Bone marrow (tissue), 2 donors: ENCODE results near the gene AGAP1.

Experiments used
- DNase-seq, 2 donors: peaks; one replicate each; lab custom pipeline; 2025; lab: John Stamatoyannopoulos, UW

Gene AGAP1

DNA sequence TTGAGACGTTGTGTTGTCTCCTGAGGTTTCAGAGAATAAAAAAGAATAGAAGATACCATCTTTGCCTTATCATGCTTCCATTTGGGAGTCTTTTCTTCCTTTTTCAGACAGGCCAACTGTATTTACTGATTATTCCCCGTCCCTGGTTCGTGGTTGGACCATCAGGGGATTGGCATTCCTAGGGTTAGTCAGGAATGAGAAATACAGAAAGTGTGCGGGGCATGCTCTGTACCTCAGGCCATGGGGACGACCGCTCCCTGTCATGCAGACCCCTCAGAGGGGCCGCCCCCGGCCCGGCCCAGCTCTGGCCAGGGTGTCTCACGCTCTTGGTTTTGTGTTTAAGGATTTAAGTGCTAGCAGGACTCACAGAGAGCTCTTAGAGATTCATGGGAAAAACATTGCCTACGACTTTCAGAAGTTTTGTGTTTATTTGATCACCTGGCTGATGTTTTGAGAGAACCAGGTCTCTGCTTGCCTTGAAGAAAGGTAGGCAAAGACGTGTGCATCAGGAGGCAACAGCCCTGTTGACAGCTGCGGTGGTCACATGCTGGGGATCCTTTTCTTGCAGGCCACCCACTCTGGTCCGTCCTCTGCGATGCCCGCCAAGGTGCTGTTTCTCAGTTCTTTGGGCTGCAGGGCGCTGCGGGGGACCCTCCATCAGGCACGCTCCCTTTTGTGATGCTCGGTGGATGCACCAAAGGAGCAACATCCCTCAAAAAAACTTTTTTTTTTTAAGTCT is 317.8 kb downstream of the AGAP1 start:
- DNase-seq, result no peak

DNA sequence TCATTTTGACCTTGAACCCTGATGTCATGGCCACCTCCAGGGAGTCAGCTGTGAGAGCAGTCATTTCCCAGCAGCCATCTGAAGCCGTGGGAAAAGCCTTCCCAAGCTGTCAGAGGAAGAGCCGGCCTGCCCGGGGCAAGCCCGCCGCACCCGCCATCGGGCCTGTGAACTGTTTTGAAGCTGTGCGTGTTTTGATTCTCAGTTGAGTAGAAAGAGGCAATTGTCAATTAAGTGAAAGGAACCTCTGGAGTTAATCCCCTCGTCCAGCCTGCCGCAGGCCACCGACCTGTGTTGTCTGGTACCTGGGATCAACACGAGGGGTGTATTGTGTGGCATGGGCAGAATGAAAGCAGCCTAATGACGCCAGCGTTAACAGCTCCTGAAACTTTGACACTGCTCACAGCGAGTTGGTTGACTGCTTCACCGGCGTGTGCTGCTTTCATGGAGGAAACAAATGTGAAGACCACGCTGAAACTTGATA is 318.4 kb downstream of the AGAP1 start:
- DNase-seq, result no peak

DNA sequence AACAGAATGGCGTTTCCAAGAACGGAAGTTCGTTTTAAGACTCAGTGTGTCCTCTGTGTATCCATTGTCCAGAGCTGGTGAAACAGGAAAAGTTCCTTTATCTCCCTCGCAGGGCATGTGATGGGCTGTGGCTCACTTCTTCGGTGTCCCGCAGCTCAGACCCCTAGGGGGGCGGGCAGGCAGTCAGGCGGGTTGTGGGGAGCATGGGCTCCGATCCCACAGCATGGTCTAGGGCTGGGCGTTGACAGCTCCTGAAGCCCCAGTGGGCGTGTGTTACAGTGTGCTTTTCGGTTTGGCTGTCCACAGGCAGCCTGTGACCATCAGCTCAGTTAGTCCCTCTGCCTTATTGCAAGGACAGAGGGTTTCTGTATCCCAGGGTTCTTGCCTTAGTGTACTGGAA is 319.6 kb downstream of the AGAP1 start:
- DNase-seq, result no peak

DNA sequence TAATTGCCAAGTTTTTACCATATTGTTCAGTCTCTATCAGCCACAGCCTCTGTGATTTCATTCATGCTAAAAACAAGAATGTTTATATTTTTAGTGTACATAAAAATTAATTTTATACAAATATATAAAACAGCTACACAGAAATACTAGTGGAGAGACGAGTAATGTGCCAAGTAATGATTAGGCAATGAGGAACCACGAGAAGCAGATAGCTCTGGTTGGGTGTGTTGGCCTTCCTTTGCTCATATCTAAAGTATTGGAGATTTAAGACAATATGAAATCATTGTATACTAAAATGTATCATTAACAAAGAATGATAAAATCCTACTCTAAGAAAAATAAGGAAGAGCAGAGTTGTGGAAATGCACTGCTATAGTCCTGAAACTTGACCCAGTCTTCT is 326.7 kb downstream of the AGAP1 start:
- DNase-seq, result no peak

DNA sequence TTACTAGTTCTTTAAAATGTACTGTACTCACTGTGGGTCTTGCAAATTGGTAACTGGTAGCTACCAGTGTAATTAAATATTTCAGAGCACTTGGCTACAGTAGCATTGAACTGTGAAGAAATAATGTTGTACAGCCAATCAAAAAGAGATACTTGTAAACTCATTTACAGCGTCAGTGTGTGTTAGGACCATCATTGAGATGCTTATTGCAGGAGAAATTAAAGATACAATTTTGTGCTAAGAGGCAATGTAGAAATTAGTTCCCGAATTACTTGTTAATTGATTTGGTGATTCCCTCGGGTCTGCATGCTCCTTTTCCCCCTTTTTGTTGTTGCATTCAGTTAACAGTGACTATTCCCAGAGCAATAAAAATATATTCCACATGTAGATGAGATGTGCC is 330.5 kb downstream of the AGAP1 start:
- no peak for DNase-seq

DNA sequence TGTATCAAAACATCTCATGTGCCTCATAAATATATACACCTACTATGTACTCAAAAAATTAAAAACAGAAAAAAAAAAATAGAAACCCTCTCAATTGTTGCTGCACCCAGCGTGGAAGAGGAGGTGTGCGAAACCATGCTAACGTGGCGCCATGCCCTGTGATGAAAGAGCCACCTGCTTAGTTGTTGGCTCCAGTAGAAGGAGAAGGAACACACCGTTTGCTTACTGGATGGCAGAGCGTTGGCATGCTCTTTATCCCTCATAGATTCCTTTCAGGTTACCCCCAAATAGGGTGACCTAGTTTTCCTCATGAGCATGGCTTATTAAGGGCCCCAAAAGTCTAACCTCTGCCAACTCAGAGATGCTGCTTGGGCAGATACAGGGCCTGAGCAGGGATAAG is 332.1 kb downstream of the AGAP1 start:
- no peak for DNase-seq

DNA sequence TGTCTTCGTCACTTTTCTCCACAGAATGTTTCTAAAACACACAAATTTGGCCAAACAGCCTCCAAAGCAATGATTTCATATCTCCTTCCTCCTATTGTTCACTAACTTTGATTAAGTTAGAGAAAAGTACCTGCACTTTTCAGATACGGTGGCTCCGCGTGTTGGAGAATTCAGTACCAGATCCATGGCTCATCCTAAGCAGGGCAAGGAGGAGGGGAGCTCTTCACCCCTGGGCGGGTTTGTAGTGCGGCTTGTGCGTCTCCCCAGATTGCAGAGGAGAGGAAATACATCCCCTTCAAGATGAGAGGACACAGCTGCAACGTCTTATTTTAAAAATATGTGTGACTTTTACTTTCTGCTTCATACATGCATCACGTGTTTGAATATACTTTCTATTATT is 333.0 kb downstream of the AGAP1 start:
- no peak for DNase-seq

DNA sequence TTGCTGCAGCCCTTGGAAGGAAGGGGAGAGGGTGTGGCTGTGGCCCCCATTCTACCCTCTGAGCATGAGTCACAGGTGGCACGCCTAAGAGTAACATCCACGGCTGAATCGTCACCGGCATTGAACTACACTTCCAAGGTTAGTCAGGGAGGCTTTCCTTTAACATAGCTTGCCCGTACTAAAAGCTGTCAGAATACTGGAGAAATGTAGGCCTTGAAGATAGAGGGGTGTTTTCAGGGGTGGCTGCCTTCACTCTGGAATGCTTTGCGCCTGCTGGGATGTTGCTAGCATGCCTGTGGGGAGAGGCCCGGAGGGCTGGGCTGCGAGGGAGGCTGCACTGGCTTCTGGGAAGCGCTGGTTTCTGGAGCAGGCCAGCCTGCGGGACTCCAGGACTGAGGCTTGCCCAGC is 333.7 kb downstream of the AGAP1 start:
- DNase-seq, result no peak

DNA sequence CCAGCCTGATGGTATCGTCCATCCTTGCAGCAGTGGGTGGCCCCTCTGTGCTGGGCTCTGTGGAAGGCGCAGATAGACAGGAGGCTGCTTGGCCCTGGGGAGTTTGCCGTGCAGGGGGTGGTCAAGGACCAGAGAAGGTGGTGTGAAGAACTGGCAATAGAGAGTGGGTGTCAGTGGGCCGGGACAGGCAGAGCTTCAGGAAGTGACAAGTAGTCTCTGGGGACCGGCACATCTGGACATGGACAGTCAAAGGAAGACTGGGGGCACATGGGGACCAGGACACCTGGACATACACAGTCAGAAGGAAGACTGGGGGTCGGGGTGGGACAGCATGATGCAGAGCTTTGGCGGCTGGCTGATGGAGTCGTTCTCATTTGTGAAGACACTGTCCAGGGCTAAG is 335.9 kb downstream of the AGAP1 start:
- no peak for DNase-seq

DNA sequence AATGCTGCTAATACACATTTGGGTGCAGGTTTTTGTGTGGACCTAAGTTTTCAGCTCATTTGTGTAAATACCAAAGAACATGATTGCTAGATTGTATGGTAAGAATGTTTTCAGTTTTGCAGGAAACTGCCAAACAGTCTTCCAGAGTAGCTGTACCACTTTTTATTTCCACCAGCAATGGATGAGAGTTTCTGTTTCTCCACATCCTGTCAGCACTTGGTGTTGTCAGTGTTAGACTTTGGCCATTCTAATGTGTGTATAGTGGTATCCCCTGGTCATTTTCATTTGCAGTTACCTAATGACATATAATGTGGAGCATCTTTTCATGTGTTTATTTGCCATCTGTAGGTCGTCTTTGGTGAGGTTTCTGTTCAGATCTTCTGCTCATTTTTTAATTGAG is 337.9 kb downstream of the AGAP1 start:
- no peak for DNase-seq

DNA sequence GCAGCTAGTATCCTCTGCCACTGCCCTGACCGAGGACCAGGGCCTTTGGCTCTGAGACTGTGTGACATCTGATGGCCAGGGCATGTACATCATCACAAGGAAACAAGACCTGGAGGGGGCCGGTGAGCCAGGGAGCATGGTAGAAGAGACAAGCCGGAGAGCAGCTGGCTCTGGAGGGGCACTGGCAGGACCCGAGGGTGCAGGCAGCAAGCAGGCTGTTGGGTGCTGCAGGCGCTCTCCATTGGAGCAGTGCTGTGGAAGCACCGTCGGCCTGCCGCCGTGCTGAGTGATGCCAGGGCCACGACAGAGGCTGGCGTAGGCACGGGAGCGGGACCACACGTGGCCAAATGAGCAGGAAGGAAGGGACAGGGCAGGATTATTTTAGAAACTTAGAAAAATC is 339.1 kb downstream of the AGAP1 start:
- no peak for DNase-seq

DNA sequence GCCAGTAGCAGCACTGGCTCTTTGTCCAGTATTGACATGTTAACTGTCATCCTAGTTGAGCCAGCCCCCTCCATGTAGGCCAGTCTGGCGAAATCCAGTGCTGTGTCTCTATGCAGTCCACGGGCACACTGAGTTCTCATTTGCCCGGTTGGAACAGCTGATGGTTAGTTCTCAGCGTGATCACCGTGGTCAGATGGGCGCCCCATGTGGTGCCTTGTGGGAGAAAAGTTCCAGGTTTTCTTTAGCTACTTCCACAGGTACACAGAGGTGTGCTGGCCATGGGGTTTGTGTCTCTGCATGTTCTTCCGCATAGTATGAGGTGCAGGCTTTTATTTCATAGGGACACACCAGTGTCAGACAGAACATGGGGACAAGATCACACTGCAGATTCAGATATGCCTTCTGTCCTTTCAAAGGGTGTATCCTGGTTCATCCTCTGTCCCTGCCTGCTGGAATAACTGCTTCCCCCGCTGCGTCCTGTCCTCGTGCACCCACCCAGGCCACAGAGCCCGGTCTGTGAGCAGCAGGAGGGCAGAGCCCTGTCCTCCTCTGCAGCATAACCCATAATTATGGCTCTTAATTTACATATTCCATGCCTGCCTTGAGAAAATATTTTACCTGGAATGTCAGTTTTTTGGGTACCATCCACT is 340.3 kb downstream of the AGAP1 start:
- DNase-seq, result no peak

DNA sequence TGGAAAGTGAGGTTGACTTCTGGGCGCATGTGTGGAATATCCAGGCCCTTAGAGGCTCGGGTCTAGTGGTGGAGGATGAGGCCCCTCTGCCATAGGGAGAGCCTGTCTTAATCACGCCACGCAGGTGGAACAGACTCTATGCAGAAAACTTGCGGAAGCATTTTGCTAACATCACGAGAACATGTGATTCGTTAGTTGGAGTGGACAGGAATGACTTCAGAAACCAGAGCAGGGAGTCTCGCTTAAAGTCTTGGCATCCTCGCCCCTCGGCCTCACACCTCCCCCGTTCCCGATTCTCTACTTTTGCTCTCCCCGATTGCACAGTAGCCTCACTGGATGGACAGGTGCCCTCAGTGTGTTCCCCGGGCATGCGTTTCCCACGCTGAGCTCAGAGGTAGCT is 340.9 kb downstream of the AGAP1 start:
- no peak for DNase-seq

DNA sequence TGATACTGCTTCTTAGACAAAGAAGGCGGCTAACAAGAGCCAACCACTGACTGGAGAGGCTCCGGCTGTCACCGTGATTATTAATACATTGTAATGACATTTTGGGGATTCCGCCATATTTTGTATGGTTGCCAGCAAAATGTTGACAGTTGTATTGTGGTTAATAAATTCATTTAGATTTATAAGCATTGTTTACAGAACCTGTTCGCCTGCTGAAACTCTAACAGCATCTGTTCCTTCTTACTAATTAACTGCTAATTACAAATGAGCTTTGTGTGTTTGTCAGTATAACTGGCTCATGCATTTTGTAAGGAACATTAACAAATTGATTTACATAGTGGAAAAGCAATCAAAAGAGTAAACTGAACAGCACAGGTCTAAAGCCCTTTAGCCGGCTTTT is 342.0 kb downstream of the AGAP1 start:
- DNase-seq, result no peak

DNA sequence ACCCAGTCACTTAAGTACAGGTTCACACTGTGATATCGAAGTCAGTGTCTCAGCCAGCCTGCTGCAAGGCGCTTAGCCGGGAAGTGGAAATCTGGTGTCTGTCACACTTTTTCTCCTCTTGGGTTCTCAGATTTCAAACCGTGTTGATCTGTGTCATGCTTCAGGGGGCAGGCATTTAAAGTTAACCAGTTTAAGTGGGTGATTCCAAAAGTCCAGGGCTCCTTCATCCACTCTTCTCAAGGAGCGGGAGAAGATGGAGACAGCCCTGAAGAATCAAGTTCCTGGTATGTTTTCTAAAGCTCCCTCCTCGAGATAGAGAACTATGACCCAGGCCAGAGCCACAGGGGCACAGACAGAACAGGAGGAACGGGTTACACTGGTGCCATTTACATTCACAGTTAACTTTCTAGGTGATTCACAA is 342.7 kb downstream of the AGAP1 start:
- DNase-seq, result no peak

DNA sequence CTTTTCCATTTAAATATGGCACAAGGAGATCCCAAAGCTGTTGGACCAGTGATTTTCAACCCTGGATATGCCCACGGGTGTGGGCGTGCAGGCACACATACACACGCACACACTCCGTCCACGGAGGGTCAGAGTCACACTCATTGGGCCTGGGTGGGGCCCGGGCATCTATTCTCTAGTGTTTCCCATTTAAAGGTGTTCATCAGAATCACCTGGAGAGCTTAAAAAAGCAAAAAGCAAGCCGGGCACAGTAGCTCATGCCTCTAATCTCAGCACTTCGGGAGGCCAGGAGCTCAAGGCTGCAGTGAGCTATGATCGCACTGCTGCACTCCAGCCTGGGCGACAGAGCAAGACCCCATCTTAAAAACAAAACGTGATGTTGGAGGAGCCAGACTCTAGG is 345.4 kb downstream of the AGAP1 start:
- DNase-seq, result no peak

DNA sequence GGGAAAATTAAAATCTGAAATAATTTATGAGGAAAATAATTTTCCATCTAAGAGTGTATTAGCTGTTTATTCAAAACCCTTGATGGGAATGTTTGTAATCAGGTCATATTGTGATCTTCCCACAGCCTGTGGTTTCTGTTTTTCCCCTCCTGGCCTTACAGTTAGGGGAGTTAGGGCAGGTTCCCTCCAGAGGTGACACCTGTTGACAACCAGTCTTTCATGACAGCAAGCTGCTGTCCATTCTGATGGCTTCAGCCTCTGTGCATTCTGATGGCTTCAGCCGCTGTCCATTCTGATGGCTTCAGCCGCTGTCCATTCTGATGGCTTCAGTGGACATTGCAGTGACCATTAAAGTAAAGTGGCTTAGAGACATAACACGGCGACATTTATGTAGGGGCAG is 346.1 kb downstream of the AGAP1 start:
- DNase-seq, result no peak

DNA sequence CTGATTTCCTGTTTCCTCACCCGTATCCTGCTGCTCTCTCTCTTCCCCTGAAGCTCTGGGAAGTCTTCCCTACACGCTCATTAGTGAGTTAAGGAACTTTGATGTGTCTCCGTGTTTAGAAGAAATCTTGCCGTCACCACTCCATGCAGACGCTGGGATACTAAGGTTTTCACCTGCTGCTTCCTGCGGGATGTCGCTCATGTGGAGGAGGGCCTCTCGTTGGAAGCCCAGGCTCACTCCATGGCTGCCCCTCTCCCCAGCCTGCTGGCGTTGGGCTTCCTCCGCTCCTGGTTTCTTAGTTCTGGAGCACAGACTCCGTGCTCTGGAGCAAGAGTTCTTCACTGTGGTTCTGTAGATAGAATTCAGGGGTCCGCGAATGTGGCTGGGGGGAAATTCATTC is 348.0 kb downstream of the AGAP1 start:
- DNase-seq, result no peak

DNA sequence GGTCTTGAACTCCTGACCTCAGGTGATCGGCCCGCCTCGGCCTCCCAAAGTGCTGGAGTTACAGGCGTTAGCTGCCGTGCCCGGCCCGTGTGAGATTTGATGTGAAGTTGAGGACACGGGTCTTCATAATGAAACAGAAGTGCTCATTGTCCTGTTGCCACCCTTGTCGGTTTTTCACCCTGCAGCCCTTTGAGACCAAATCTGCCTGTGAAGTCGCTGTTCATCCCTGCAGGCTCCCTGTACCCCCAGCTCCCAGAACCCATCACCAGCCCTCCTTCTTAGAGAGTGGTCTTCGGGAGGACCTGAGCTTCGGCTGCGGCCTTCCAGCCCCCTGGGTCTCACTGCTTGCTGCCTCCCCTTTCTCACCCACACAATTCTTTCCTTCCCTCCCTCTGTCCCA is 349.1 kb downstream of the AGAP1 start:
- DNase-seq, result no peak

DNA sequence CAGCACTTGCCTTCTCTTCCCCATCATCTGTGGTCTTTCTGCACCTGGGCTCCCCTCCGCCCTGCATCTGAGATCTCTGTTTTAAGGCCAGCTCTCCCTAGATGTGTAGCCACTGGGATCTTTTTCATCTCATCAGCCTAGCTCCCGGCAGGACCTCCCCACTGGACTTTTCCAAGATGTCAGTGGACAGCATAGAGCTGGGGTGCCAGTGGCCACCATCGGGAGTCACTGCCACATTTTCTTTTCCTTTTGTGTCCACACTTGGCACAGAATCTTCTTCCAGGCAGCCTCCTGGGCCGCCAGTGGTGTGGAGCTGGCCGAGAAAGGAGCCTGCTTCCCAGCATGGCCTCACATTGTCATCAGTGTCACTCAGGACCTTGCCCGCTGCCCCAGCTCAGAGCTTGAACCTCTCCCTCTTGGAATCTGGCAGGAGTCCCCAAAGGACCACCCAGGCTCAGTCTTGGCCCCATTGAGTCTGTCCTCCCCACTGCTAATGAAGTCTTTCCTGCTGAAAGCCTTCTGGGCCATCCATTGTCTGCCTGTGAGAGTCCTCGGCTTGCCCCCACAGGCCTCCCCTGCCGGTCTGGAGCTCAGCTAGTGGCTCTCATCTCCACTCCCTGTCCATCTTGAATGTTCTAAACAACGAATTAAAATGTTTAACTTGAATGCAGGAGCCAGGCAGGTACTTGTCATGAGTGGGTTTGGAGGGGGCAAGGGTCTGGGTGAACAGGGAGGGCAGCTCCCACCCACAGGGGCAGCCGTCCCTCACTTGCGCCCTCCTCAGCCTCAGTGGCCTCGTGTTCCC is 349.9 kb downstream of the AGAP1 start:
- DNase-seq, result no peak

DNA sequence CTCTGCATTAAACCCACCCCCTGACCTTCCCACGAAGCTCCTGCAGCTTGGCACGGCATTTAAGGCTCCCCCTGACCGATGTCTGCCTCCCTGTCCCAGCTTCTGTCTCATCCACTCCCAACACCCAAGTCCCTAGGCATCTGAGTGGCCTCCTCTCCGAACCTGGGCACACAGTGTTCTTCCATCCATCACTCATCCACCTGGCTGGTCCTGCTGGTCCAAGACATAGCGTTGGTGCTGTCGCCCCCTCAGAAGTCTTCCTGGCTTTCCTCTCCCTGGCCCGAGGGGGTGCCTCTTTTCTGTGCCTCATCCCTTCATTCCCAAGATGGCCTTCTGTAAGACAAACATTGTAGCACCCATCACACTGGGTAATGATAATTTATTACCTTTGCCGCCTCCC is 350.7 kb downstream of the AGAP1 start:
- no peak for DNase-seq

DNA sequence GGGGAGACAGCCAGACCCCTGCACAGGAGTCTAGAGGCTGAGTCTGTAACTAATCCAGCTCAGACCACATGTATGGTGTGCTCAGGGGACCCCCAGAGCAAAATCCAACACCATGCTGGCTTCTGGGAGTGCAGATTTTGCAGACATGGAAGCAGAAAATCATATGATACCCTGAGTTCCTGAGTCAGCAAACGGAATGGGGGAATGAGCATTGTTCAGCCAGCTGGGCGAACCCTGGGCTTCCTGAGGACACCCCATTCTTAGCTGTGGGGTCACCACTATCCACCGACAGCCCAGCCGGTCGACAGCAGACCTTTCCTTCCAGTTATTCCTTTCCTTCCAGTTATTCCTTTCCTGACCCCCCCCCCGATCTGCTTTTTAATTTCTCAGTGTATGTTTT is 351.4 kb downstream of the AGAP1 start:
- no peak for DNase-seq

DNA sequence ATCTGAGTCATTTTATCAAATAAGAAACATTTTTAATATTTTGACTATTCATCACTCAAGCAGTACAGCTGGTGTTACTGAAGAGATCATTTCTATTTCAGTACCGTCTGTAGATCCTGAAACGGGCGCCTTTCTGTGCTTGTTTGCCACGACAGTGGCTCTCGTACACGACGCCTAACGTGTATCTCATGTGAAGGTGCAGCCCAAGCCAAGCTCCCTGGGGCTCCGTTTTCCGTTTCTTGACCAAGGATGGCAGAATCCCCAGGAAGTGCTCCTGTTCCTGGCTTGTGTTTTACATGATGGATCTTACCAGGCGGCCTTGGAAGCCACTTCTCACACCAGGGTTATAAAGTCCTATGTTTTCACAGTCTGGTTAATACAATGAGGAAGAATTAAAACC is 353.7 kb downstream of the AGAP1 start:
- DNase-seq, result no peak
